GM19023 (cell line): Measurements from ENCODE around the gene VCL.
"Not testable (repeated sequence)": the region's sequence is repeated elsewhere in the genome, so short reads cannot be mapped to it uniquely, and the experiment has no call there.

Experiments
- ATAC-seq: cut with Tn5 transposase; IDR thresholded peaks from one replicate; pipeline ENCODE4 v1.9.1; 2021; ENCODE audit warnings: mild to moderate bottlenecking, moderate library complexity; ENCODE audit not compliant: unreplicated experiment

VCL gene

GRCh38 chr10:73997787-73998622 lies at the start of gene VCL:
Gene VCL, plus strand, starts transcription at chr10:73998116. Its CDS starts 92 bp downstream, at chr10:73998208.
- peak; percentile 99 for ATAC-seq

GRCh38 chr10:73948947-73949633 lies 48.8 kb upstream of the VCL start:
- no peak for ATAC-seq

GRCh38 chr10:73950155-73950948 lies 47.6 kb upstream of the VCL start:
- no peak for ATAC-seq

- ATAC-seq: no peak
These were observed 44.3 kb upstream of the VCL start for GRCh38 chr10:73953665-73954064.

- no peak for ATAC-seq
These were observed 43.2 kb upstream of the VCL start for GRCh38 chr10:73954737-73955136.

- no peak for ATAC-seq
These were observed 42.2 kb upstream of the VCL start for GRCh38 chr10:73955719-73956118.

- ATAC-seq: peak; percentile 36
These were observed 41.2 kb upstream of the VCL start for GRCh38 chr10:73956476-73957359.

- ATAC-seq: no peak
These were observed 38.3 kb upstream of the VCL start for GRCh38 chr10:73959484-73960243.

GRCh38 chr10:73962386-73962785 lies 35.5 kb upstream of the VCL start:
- no peak for ATAC-seq

GRCh38 chr10:73963533-73963932 lies 34.4 kb upstream of the VCL start:
- not testable (repeated sequence) for ATAC-seq

GRCh38 chr10:73964743-73965142 lies 33.2 kb upstream of the VCL start:
- no peak for ATAC-seq

- not testable (repeated sequence) for ATAC-seq
These were observed 32.5 kb upstream of the VCL start for GRCh38 chr10:73965267-73965889.

- no peak for ATAC-seq
These were observed 31.8 kb upstream of the VCL start for GRCh38 chr10:73965890-73966768.

GRCh38 chr10:73967022-73967429 lies 30.9 kb upstream of the VCL start:
- ATAC-seq: no peak

GRCh38 chr10:73967544-73967943 lies 30.4 kb upstream of the VCL start:
- ATAC-seq: no peak

- ATAC-seq: no peak
These were observed 29.8 kb upstream of the VCL start for GRCh38 chr10:73968098-73968521.

GRCh38 chr10:73969224-73969841 lies 28.6 kb upstream of the VCL start:
- no peak for ATAC-seq

- no peak for ATAC-seq
These were observed 27.1 kb upstream of the VCL start for GRCh38 chr10:73970845-73971244.
